K562 (cell line): Measurements from ENCODE around the gene KANK2. TPM values are rescaled to one million over a fixed set of nuclear protein-coding genes. Genes with fewer than 3 reads are reported as not detected.

ENCODE experiments used
- ATAC-seq: fragments of 200-7000 bp; cut with Tn5 transposase; 3 replicates; pipeline ENCODE4 v1.9.1; 2020; ENCODE audit warnings: moderate library complexity
- BruUV-seq: library from RNA; stranded (reverse); fragments of 400-500 nt; replicated peaks from 2 replicates; lab custom pipeline; 2021; lab: Mats Ljungman, UMichigan
- CTCF ChIA-PET: fragments of 300-600 bp; formaldehyde crosslinking; extraction: SDS; loops from one replicate; lab custom pipeline; 2021; ENCODE audit warnings: low intra/inter-chr PET ratio; lab: Yijun Ruan, JAX
- POLR2A ChIA-PET: fragments of 300-600, 350-650 bp; sonication (Branson Sonifier 250); formaldehyde crosslinking; extraction: SDS; loops from one replicate; lab custom pipeline; 2021; ENCODE audit warnings: antibody characterized with exemption, inconsistent platforms; lab: Yijun Ruan, JAX
- DNase-seq, 4 experiments: peaks; one replicate each; pipeline versions ENCODE4 v3.0.0 to v3.0.0-alpha.2; 2011 to 2018; ENCODE audit warnings: low spot score in 3 of 4, mixed read lengths in 3 of 4; ENCODE audit errors: extremely low read depth in 1 of 4
- FAIRE-seq: peaks from 2 replicates; lab custom pipeline; 2011; peaks lifted over from hg19 to GRCh38; lab: Jason Lieb, UNC
- H2AFZ ChIP-seq: 2 replicates; pipeline ENCODE4 v1.6.0; 2011; ENCODE audit warnings: low read depth, low read length, control low read depth, inconsistent platforms
- H3K27ac ChIP-seq: fragments of 200-600 bp; 3 replicates; pipeline ENCODE4 v1.8.0; 2011; ENCODE audit warnings: low read depth, mild to moderate bottlenecking, control low read depth, inconsistent platforms, low read length, moderate library complexity, mixed read lengths; ENCODE audit errors: extremely low read depth
- H3K27me3 ChIP-seq, 2 experiments: fragments of 300-600 bp in 1 of 2; 2 replicates in 1 of 2; 3 replicates in 1 of 2; pipeline versions ENCODE4 v1.6.0 to v1.8.0; 2011; ENCODE audit warnings: inconsistent platforms in 2 of 2, low read length in 2 of 2, mild to moderate bottlenecking in 1 of 2, mixed read lengths in 1 of 2, moderate library complexity in 1 of 2; ENCODE audit not compliant: control insufficient read depth in 2 of 2, insufficient read depth in 2 of 2
- H3K36me3 ChIP-seq: fragments of 300-600 bp; 3 replicates; pipeline ENCODE4 v1.8.0; 2011; ENCODE audit warnings: mild to moderate bottlenecking, low read length, inconsistent platforms; ENCODE audit not compliant: control insufficient read depth, insufficient read depth
- H3K4me1 ChIP-seq, 2 experiments: fragments of 200-600 bp in 1 of 2; replicated peaks in 1 of 2; 2 replicates in 1 of 2; 3 replicates in 1 of 2; pipeline versions ENCODE4 v1.5.1 to v1.8.0; 2011; ENCODE audit warnings: inconsistent platforms in 2 of 2, low read length in 2 of 2, mild to moderate bottlenecking in 1 of 2, mixed read lengths in 1 of 2, moderate library complexity in 1 of 2; ENCODE audit not compliant: control insufficient read depth in 2 of 2, insufficient read depth in 2 of 2
- H3K4me2 ChIP-seq: 2 replicates; pipeline ENCODE4 v1.6.1; 2011; ENCODE audit warnings: low read length, control low read depth, inconsistent platforms, mixed read lengths; ENCODE audit not compliant: insufficient read depth
- H3K4me3 ChIP-seq: fragments of 200-600 bp; sonication (generic), shearing (Covaris generic); 2 replicates; pipeline ENCODE4 v1.5.1; 2016; ENCODE audit warnings: control low read depth, inconsistent platforms
- H3K79me2 ChIP-seq: fragments of 200-600 bp; 3 replicates; pipeline ENCODE4 v1.8.0; 2011; ENCODE audit warnings: low read length, inconsistent platforms; ENCODE audit not compliant: control insufficient read depth, insufficient read depth
- H3K9ac ChIP-seq, 2 experiments: 2 replicates each; pipeline versions ENCODE4 v1.6.0 to v1.6.1; 2011; ENCODE audit warnings: low read depth in 2 of 2, low read length in 2 of 2, control low read depth in 1 of 2, inconsistent platforms in 1 of 2, mild to moderate bottlenecking in 1 of 2, mixed read lengths in 1 of 2; ENCODE audit not compliant: insufficient read depth in 1 of 2
- H3K9me1 ChIP-seq: one replicate; pipeline ENCODE4 v1.6.0; 2011; ENCODE audit warnings: inconsistent platforms, mild to moderate bottlenecking, low read length, moderate library complexity; ENCODE audit not compliant: control insufficient read depth, insufficient read depth
- H3K9me3 ChIP-seq: replicated peaks from 2 replicates; pipeline ENCODE4 v1.5.1; 2011; ENCODE audit warnings: low read depth, low read length, inconsistent platforms; ENCODE audit not compliant: control insufficient read depth, insufficient read depth
- H4K20me1 ChIP-seq: replicated peaks from 2 replicates; pipeline ENCODE4 v1.6.1; 2011; ENCODE audit warnings: low read length, inconsistent platforms, mixed read lengths; ENCODE audit not compliant: control insufficient read depth, insufficient read depth
- CBX2 ChIP-seq: fragments of 200-600 bp; sonication (generic); IDR thresholded peaks from one replicate; pipeline ENCODE4 v1.6.1; 2012; ENCODE audit warnings: mild to moderate bottlenecking, low read length, inconsistent platforms; ENCODE audit not compliant: insufficient read depth, poor library complexity, severe bottlenecking
- CHAMP1 ChIP-seq: fragments of 450-650 bp; IDR thresholded peaks from 2 replicates; pipeline ENCODE4 v1.6.1; 2016; ENCODE audit warnings: mild to moderate bottlenecking
- CXXC5 ChIP-seq: fragments of 250-450 bp; sonication (Bioruptor Pico); IDR thresholded peaks from 2 replicates; pipeline ENCODE4 v1.8.0; 2022; ENCODE audit warnings: inconsistent platforms, mild to moderate bottlenecking, moderate library complexity
- DMBX1 ChIP-seq: fragments of 250-450 bp; sonication (Bioruptor Pico); IDR thresholded peaks from 2 replicates; pipeline ENCODE4 v1.8.0; 2022; ENCODE audit warnings: inconsistent platforms, mild to moderate bottlenecking, moderate library complexity, borderline replicate concordance
- GATAD2A ChIP-seq: fragments of 450-650 bp; IDR thresholded peaks from 2 replicates; pipeline ENCODE4 v1.6.1; 2017
- HMG20A ChIP-seq: fragments of 450-650 bp; formaldehyde crosslinking; conservative IDR thresholded peaks from 2 replicates; pipeline ENCODE4 v1.4.0; 2020; ENCODE audit warnings: mild to moderate bottlenecking, mixed read lengths
- IFI16 ChIP-seq: fragments of 250-450 bp; sonication (Bioruptor Pico); IDR thresholded peaks from 2 replicates; pipeline ENCODE4 v2.1.2; 2022; ENCODE audit warnings: mild to moderate bottlenecking, inconsistent platforms
- KLF10 ChIP-seq: fragments of 250-450 bp; sonication (Bioruptor Pico); IDR thresholded peaks from 2 replicates; pipeline ENCODE4 v1.6.1; 2021; ENCODE audit warnings: matching md5 sums
- MITF ChIP-seq: IDR thresholded peaks from 2 replicates; pipeline ENCODE4 v1.6.1; 2014; ENCODE audit warnings: antibody characterized with exemption
- NCOA4 ChIP-seq: fragments of 450-650 bp; IDR thresholded peaks from 2 replicates; pipeline ENCODE4 v1.6.1; 2018; ENCODE audit warnings: mild to moderate bottlenecking; ENCODE audit not compliant: partially characterized antibody
- NR2C2 ChIP-seq, 2 experiments: fragments of 200-800 bp in 1 of 2; sonication (Bioruptor generic) in 1 of 2; sonication (generic) in 1 of 2; formaldehyde crosslinking in 1 of 2; IDR thresholded peaks; 2 replicates each; pipeline versions ENCODE4 v1.6.1 to v1.8.0; 2016 to 2022; ENCODE audit warnings: mild to moderate bottlenecking in 1 of 2, missing compliant biosample characterization in 1 of 2, missing genetic modification characterization in 1 of 2, missing genetic modification reagents in 1 of 2
- STAT5B ChIP-seq: fragments of 250-450 bp; sonication (Bioruptor Pico); IDR thresholded peaks from 2 replicates; pipeline ENCODE4 v1.8.0; 2021; ENCODE audit warnings: mild to moderate bottlenecking, inconsistent platforms
- TGIF2 ChIP-seq: sonication (generic); formaldehyde crosslinking; IDR thresholded peaks from 2 replicates; pipeline ENCODE4 v1.8.1; 2022; ENCODE audit warnings: mild to moderate bottlenecking, missing genetic modification reagents, moderate library complexity
- YBX1 ChIP-seq: fragments of 450-650 bp; IDR thresholded peaks from 2 replicates; pipeline ENCODE4 v1.7.1; 2016; ENCODE audit warnings: mild to moderate bottlenecking
- ZFP36 ChIP-seq: fragments of 150-350 bp; IDR thresholded peaks from 2 replicates; pipeline ENCODE4 v1.6.1; 2018; ENCODE audit warnings: low read length, low read depth; ENCODE audit not compliant: partially characterized antibody
- ZFX ChIP-seq: sonication (generic); formaldehyde crosslinking; IDR thresholded peaks from 2 replicates; pipeline ENCODE4 v1.8.0; 2022; ENCODE audit warnings: mild to moderate bottlenecking, missing genetic modification reagents, moderate library complexity
- ZNF354B ChIP-seq: fragments of 250-450 bp; sonication (Bioruptor Pico); IDR thresholded peaks from 2 replicates; pipeline ENCODE4 v1.4.0; 2020
- ZNF717 ChIP-seq: fragments of 250-450 bp; sonication (Bioruptor Pico); IDR thresholded peaks from 2 replicates; pipeline ENCODE4 v1.5.0; 2021
- ZNF780A ChIP-seq: fragments of 250-450 bp; sonication (Bioruptor Pico); IDR thresholded peaks from 2 replicates; pipeline ENCODE4 v1.5.0; 2021; ENCODE audit warnings: mild to moderate bottlenecking
- ZSCAN29 ChIP-seq: fragments of 450-650 bp; IDR thresholded peaks from 2 replicates; pipeline ENCODE4 v1.6.1; 2017
- WGBS: fragments of 100-300 bp; shearing (Covaris generic); methylation state at CpG from one replicate; pipeline ENCODE4 v1.1.6; 2016; ENCODE audit warnings: low coverage, mixed read lengths; ENCODE audit not compliant: insufficient coverage; ENCODE audit errors: missing lambda C conversion rate; 5-methylcytosine and 5-hydroxymethylcytosine counted together
- in situ Hi-C: fragments of 300-500 bp; cut with MboI; formaldehyde crosslinking; loops from 4 replicates; pipeline ENCODE4 v1.15.0; 2018; ENCODE audit warnings: inconsistent platforms, mixed read lengths
- intact Hi-C: fragments of 100-400 bp; cut with micrococcal nuclease; formaldehyde crosslinking; loops from 2 replicates; pipeline ENCODE4 v1.14.2; 2022
- polyA plus RNA-seq, 8 experiments: library from polyadenylated mRNA; depleted of rRNA in 4 of 8; stranded (reverse) in 5 of 8; unstranded in 3 of 8; fragments of >200 nt; fragmentation: Nextera tagmentation in 2 of 8; fragmentation: Illumina TruSeq in 1 of 8; extraction: Ambion mirVana in 2 of 8; extraction: Trizol in 1 of 8; gene quantifications; 2 replicates each; pipeline versions ENCODE4 v1.2.1 to v1.2.3, GENCODE V29; 2011 to 2014; ENCODE audit warnings: inconsistent platforms in 1 of 8, missing spikeins in 1 of 8
- total RNA-seq, 7 experiments: library from RNA; depleted of rRNA in 6 of 7; stranded (reverse); fragments of >200 nt in 6 of 7; fragmentation: Illumina TruSeq in 2 of 7; extraction: Trizol in 2 of 7; gene quantifications; 2 replicates each; pipeline versions ENCODE4 v1.2.1 to v1.2.3, GENCODE V29; 2011 to 2021; ENCODE audit warnings: low replicate concordance in 1 of 7

The KANK2 gene
- total and polyA plus RNA-seq, 9 of the 15 experiments (the other 6 are each of a cell fraction or from before 2014, with no cell fraction given): 4.4 to 47.8 (median 21.3) TPM

- H3K9me3 ChIP-seq: no peaks in the 10 kb centered on the region
- TF ChIP-seq GATAD2A (no peak), ZNF354B (CRISPR knock-in tag) (no peak), STAT5B (CRISPR knock-in tag) (no peak), CXXC5 (CRISPR knock-in tag) (no peak), NR2C2 (CRISPR knock-in tag; IDR thresholded peaks at IDR 0.05) (no peak), NR2C2 (tag; IDR thresholded peaks at IDR 0.05) (no peak), ZSCAN29 (no peak), ZNF717 (CRISPR knock-in tag) (no peak), YBX1 (no peak), CBX2 (no peak), KLF10 (CRISPR knock-in tag) (no peak), ZNF780A (CRISPR knock-in tag) (no peak), ZFX (no peak), ZFP36 (no peak), TGIF2 (CRISPR knock-in tag) (no peak), MITF (no peak), NCOA4 (no peak), CHAMP1 (no peak), DMBX1 (CRISPR knock-in tag) (no peak), IFI16 (CRISPR knock-in tag) (no peak), HMG20A (CRISPR knock-in tag) (no peak)
- no TSS peak for BruUV-seq
- no peaks in the 10 kb centered on the region for H3K27me3 ChIP-seq
- H2AFZ ChIP-seq: no peak overlapping the region
- FAIRE-seq (no peak), ATAC-seq (no peak), DNase-seq (no peak)
- no peak overlapping the region for H3K4me2 ChIP-seq
- no peaks in the 10 kb centered on the region for H3K9me1 ChIP-seq
- H3K27ac ChIP-seq: no peak overlapping the region
- WGBS: 55% methylated on average over 5 of the region's 5 CpGs
- H3K4me3 ChIP-seq: no peak overlapping the region
- no peak overlapping the region for H3K9ac ChIP-seq
- in situ Hi-C loops: loop anchor here (5.0 kb wide), 2 partner anchors 73 to 168 kb away; no protein-coding TSS in a partner anchor
- CTCF ChIA-PET: interaction anchor here (2.3 kb wide), 1 partner anchor 67 kb away, joined by 34 read pairs; no protein-coding TSS in a partner anchor
- peaks cover 9 to 36% of the 10 kb centered on the region in 2 experiments for H3K4me1 ChIP-seq
- intact Hi-C loops: no loop called here
- H3K36me3 ChIP-seq: no peaks in the 10 kb centered on the region
- no peaks in the 10 kb centered on the region for H4K20me1 ChIP-seq
- H3K79me2 ChIP-seq: no peaks in the 10 kb centered on the region
- POLR2A ChIA-PET: interaction anchor here (0.9 to 1.1 kb wide), 2 partner anchors 70 to 79 kb away, joined by 3 to 5 read pairs; no protein-coding TSS in a partner anchor
These were observed 7.6 kb upstream of the KANK2 start for GRCh38 chr19:11204943-11205349.
